Prostate gland (tissue), 2 donors: ENCODE measurements around the gene APOL4.

ENCODE experiments used
- CTCF ChIP-seq, 4 experiments: fragments of 200-600 bp in 2 of 4; fragments of 450-650 bp in 2 of 4; sonication (generic) in 2 of 4; IDR thresholded peaks; 1 replicate in 3 of 4; 2 replicates in 1 of 4; pipeline ENCODE4 v1.5.1; 2016 to 2019; ENCODE audit warnings: antibody characterized with exemption in 4 of 4, mild to moderate bottlenecking in 2 of 4, moderate library complexity in 2 of 4
- POLR2AphosphoS5 ChIP-seq: sonication (generic); formaldehyde crosslinking; IDR thresholded peaks from one replicate; pipeline ENCODE4 v1.6.1; 2017; ENCODE audit warnings: antibody characterized with exemption

- TF ChIP-seq CTCF (IDR thresholded peaks at IDR 0.05) (no peak), POLR2AphosphoS5 (no peak)
Observed at GRCh38 chr22:36236388-36237319, 35.0 kb upstream of the APOL4 start.
